ENCODE results near the gene TRIM2.
"Not testable (repeated sequence)": the region's sequence is repeated elsewhere in the genome, so short reads cannot be mapped to it uniquely, and the experiment has no call there.

The TRIM2 gene

GRCh38 chr4:153204247-153204671 lies at the start of gene TRIM2:
Gene TRIM2, plus strand, starts transcription at chr4:153204443. Its CDS starts 88 bp downstream, at chr4:153204531.
- no peak for DNase-seq (ENCODE audit: low read depth)

- no peak for DNase-seq (ENCODE audit: low read depth)
Observed at GRCh38 chr4:153155686-153156085, 48.6 kb upstream of the TRIM2 start.

- no peak for DNase-seq (ENCODE audit: low read depth)
Observed at GRCh38 chr4:153156263-153156662, 48.0 kb upstream of the TRIM2 start.

- no peak for DNase-seq (ENCODE audit: low read depth)
Observed at GRCh38 chr4:153156721-153157120, 47.5 kb upstream of the TRIM2 start.

GRCh38 chr4:153159016-153159415 lies 45.2 kb upstream of the TRIM2 start:
- no peak for DNase-seq (ENCODE audit: low read depth)

- peak; percentile 69 for DNase-seq (ENCODE audit: low read depth)
Observed at GRCh38 chr4:153159728-153160221, 44.5 kb upstream of the TRIM2 start.

- no peak for DNase-seq (ENCODE audit: low read depth)
Observed at GRCh38 chr4:153160821-153161220, 43.4 kb upstream of the TRIM2 start.

- no peak for DNase-seq (ENCODE audit: low read depth)
Observed at GRCh38 chr4:153161226-153161963, 42.8 kb upstream of the TRIM2 start.

GRCh38 chr4:153165236-153165635 lies 39.0 kb upstream of the TRIM2 start:
- DNase-seq (ENCODE audit: low read depth): not testable (repeated sequence)

- DNase-seq (ENCODE audit: low read depth): no peak
Observed at GRCh38 chr4:153166716-153167501, 37.3 kb upstream of the TRIM2 start.

GRCh38 chr4:153169776-153170175 lies 34.5 kb upstream of the TRIM2 start:
- DNase-seq (ENCODE audit: low read depth): no peak

- DNase-seq (ENCODE audit: low read depth): no peak
Observed at GRCh38 chr4:153170407-153170806, 33.8 kb upstream of the TRIM2 start.

- no peak for DNase-seq (ENCODE audit: low read depth)
Observed at GRCh38 chr4:153174821-153175567, 29.2 kb upstream of the TRIM2 start.

GRCh38 chr4:153176938-153177337 lies 27.3 kb upstream of the TRIM2 start:
- DNase-seq (ENCODE audit: low read depth): no peak

- no peak for DNase-seq (ENCODE audit: low read depth)
Observed at GRCh38 chr4:153177841-153178240, 26.4 kb upstream of the TRIM2 start.

- no peak for DNase-seq (ENCODE audit: low read depth)
Observed at GRCh38 chr4:153179100-153179499, 25.1 kb upstream of the TRIM2 start.

GRCh38 chr4:153181293-153181692 lies 22.9 kb upstream of the TRIM2 start:
- no peak for DNase-seq (ENCODE audit: low read depth)

GRCh38 chr4:153181700-153182099 lies 22.5 kb upstream of the TRIM2 start:
- no peak for DNase-seq (ENCODE audit: low read depth)

GRCh38 chr4:153183146-153183545 lies 21.1 kb upstream of the TRIM2 start:
- no peak for DNase-seq (ENCODE audit: low read depth)

GRCh38 chr4:153185331-153185852 lies 18.9 kb upstream of the TRIM2 start:
- no peak for DNase-seq (ENCODE audit: low read depth)

GRCh38 chr4:153186046-153186728 lies 18.1 kb upstream of the TRIM2 start:
- no peak for DNase-seq (ENCODE audit: low read depth)

All from HS-5 (cell line).